A549 (cell line): ENCODE measurements around the gene PTGER2.

Experiments
- BHLHE40 ChIP-seq: IDR thresholded peaks from 2 replicates; pipeline ENCODE4 v1.6.1; 2012; ENCODE audit warnings: low read depth, low read length, inconsistent platforms
- CBX8 ChIP-seq: fragments of 200-600 bp; sonication (generic); IDR thresholded peaks from 2 replicates; pipeline ENCODE4 v1.6.1; 2016
- CTCF ChIP-seq: fragments of >200 bp; sonication (Bioruptor Twin); formaldehyde crosslinking; IDR thresholded peaks from 3 replicates; pipeline ENCODE4 v1.5.1; 2016
- ELK1 ChIP-seq: fragments of 150-350 bp; IDR thresholded peaks from 2 replicates; pipeline ENCODE4 v1.6.1; 2014; ENCODE audit warnings: low read depth, mild to moderate bottlenecking, low read length
- JUN ChIP-seq, 2 experiments: fragments of >200 bp; sonication (Bioruptor Twin); formaldehyde crosslinking; IDR thresholded peaks; 2 replicates in 1 of 2; 3 replicates in 1 of 2; pipeline ENCODE4 v1.6.1; 2016 to 2017
- JUNB ChIP-seq: fragments of >200 bp; sonication (Bioruptor Twin); formaldehyde crosslinking; IDR thresholded peaks from 2 replicates; pipeline ENCODE4 v1.6.1; 2016
- MAX ChIP-seq: IDR thresholded peaks from 2 replicates; pipeline ENCODE4 v1.6.1; 2012
- POLR2A ChIP-seq: IDR thresholded peaks from 2 replicates; pipeline ENCODE4 v1.6.1; 2012; ENCODE audit warnings: mild to moderate bottlenecking, low read length
- ZFP36 ChIP-seq: fragments of 450-650 bp; IDR thresholded peaks from 2 replicates; pipeline ENCODE4 v1.6.1; 2014; ENCODE audit warnings: borderline replicate concordance; ENCODE audit not compliant: partially characterized antibody
- ZSCAN20 ChIP-seq: fragments of 250-450 bp; sonication (Bioruptor Pico); IDR thresholded peaks from 2 replicates; pipeline ENCODE4 v1.8.0; 2022; ENCODE audit warnings: mild to moderate bottlenecking, moderate library complexity

- TF ChIP-seq CTCF = no peak
- no peak for TF ChIP-seq POLR2A
- no peak for TF ChIP-seq MAX
- TF ChIP-seq JUN (IDR thresholded peaks at IDR 0.05) = no peak
- TF ChIP-seq BHLHE40 = no peak
- TF ChIP-seq ZSCAN20 (CRISPR knock-in tag) = no peak
- TF ChIP-seq ELK1 = no peak
- no peak for TF ChIP-seq ZFP36
- TF ChIP-seq JUNB = no peak
- no peak for TF ChIP-seq CBX8
These were observed 36.6 kb upstream of the PTGER2 start for GRCh38 chr14:52277552-52277951.
